Measurements from ENCODE around the gene ZFYVE28.
A peak's percentile ranks its signal among the peaks of the same experiment; 100 is the strongest.
"Not testable (repeated sequence)": the region's sequence is repeated elsewhere in the genome, so short reads cannot be mapped to it uniquely, and the experiment has no call there.

Gene ZFYVE28

DNA sequence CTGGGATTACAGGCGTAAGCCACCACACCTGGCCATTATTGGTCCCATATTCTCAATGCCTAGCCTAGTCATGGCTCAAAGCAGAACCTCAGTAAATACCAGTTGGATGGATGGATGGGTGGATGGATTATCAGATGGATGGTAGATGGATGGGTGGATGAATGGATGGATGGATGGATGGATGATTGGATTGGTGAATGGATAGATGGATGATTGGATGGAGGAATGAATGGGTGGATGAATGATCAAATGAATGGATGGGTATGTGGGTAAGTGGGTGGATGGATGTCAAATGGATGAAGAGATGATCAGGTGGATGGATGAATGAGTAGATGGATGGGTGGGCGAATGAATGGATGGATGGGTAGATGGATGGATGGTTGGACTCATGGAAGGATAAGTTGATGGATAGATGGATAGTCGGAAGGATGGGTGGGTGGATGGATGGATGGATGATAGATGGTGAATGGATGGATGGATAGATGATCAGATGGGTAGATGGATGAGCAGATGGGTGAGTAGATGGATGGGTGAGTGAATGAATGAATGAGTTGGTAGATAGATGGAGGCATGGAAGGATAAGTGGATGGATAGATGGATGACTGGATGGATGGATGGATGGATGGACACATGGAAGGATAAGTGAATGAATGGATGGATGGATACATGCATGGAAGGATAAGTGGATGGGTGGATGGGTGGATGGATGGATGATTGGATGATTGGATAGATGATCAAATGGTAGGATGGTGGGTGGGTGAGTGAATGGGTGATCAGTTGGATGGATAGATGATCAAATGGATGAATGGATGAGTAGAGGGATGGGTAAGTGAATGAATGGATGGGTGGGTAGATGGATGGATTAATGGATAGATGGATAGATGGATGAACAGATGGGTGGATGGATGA lies 28.5 kb upstream of the ZFYVE28 start:
- no peak for DNase-seq (ENCODE audit: low read depth)

DNA sequence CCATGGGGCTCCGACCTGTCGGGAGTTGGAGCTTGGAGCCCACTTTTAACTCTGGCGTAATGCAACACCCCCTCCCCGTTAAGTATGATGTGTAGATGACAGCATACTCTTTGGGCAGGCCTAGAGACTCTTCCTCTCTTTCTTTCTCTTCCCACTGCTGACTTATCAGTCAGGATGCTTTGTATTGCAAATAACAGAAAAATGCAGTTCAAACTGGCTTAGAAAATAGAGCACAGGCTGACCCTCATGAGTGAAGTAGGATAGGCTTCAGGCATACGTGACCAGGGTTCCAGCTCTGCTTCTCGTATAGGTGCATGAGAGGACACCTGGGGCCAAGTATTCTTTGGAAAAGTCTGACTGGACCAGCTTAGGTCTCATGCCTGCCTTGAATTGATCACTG lies 27.1 kb upstream of the ZFYVE28 start:
- DNase-seq (ENCODE audit: low read depth): no peak

DNA sequence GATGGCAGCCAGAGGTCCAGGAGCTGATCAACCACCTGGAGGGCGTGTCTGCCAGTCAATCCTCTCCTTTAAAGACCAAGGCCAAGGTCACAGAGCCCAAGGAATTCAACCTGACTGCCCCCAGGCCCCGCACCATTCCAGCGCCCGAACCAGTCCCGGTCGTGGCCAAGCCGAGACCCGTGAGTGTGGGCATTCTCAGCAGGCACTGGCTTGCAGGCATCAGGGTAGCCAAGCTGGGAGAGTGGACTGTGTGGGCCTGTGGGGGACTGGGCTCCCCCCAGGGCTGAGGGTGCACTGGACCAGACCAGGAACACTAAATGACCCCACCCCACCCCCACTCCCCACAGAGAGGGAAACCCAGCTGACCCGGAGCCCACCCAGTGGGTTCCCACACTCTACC lies 26.7 kb upstream of the ZFYVE28 start:
- no peak for DNase-seq (ENCODE audit: low read depth)

DNA sequence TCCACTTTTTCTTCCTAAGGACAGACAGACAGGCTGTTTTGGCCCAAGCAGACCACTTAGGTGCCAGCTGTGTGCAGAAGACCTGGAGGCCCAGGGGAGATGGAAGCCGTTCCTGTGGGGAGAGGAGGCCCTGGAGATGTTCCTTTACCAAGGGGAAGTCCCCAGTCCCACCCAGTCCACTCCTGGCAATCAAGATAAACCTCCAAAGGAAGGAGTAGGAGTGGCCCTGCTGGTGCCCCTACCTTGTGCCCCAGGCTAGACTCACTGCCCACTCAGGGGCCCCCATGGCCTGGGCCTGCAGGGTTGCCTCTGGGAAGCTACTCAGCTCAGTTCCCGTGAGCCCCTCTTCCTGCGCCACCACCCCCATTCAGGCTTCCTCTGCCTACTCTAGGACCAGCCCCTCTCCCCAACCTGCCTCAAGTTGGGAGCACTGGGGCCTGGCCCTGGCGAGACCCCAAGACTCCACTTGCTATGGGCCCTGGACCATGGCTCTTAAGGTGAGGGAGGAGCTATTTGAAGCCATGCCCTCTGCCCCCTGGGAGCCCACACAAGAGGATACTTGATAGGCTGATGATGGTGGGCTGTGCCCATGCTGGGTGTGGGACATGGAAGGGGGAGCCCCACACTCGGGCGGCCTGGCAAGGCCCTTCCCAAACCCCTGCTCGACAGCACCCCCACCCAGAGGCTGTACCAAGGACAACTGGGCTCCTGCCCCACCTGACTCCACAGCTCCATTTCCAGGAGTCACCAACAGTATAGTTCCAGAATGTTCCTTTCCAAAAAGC lies 25.7 kb upstream of the ZFYVE28 start:
- no peak for DNase-seq (ENCODE audit: low read depth)

DNA sequence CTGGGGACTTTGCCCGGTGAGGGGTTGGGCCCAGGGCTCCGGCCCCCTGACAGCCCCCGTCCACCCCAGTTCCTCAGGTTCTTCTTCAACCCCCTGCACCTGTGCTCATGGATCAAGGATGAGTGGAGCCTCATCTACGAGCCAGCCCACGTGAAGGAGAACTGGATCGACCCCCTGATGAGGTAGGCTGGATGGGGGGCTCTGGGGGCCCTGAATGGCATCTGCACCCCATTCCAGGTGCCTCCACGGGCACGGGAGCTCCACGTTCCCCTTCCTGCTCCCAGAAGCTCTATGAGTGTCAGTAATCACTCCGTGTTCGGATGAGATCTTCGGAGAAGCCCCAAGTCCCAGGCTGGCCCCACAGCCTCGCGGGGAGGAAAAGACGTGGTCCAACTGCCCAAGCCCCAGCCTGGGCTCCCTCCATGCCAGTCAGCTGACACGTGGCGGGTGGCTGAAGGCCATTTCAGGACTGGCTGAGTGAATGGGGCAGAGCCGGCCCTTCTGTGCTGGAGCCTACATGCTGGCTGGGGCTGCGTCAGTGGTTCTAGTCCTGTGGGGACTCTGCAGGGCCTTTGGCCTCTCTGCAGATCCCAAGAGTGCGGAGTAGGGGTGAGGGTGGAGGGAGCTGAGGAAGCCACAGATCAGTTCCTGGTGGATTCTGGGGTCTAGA lies 24.8 kb upstream of the ZFYVE28 start:
- no peak for DNase-seq (ENCODE audit: low read depth)

DNA sequence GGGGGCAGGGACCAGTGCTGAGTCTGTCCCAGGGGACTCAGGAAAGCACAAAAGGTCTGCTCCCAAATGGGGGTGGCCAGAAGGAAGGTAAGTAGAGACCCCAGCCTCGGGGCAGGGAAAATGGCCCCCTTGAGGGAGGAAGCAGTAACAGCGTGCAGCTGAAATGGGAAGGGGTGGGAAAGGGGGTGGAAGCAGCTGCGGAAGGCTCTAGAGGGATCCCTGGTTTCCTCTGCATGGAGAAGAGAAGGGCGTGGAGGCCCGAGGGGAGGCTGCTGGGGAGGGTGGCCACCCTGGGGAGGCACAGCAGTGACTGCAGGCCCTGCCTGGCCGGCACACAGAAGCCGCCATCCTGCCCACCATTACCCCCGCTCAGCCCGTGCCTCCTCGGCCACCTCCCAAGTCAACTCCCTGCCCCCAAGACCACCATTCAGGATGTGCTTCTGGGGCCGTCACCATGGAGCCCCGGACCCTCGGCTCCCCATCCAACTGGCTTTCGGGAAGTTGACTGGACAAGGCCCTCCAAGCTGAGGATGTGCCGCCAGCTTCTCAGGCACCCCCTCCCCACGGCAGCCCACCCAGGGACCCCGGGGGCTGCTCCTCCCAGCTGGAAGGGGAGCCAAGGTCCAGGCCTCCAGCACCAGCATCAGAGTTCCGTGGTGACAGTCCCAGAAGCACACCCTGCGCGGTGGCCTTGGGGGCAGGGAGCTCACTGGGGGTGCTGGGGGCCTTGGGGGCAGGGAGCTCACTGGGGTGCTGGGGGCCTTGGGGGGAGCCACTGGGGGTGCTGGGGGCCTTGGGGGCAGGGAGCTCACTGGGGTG lies 23.9 kb upstream of the ZFYVE28 start:
- DNase-seq (ENCODE audit: low read depth): no peak

DNA sequence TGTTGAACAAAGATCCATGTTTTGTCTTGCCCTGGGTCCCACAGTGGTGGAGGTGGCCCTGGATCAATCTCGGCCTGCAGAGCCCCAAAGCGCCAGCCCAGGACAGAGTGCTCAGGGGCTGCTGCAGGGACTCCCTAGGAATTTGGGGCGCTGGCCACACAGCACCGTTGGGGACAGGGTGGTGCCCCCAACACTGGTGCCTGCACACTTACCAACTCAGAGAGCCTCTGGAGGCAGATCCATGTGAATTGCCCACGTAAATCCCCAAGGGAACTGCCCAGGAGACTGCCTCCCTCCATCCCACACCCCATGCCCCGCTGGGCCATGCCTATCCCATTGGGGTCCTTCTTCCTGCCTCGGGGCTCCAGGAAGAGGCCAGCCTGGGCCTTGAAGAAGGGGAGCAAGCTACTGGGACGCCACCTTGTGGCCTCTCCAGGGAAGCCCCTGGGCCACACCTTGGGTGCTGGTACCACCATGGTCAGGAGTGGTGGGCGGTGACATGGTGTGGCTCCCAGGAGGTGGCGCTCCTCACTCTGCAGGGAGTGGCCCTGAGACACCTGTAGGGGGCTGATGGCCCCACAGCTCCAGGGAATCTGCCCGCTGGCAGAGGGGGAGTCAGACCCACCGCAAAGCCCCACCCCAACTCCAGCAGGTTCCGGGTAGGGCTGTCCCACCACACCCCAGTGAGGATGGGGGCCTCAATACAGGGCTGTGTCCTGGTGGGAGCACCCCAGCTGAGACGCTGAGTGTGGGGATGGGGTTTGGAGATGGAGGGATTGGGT lies 23.1 kb upstream of the ZFYVE28 start:
- peak; percentile 58 for DNase-seq (ENCODE audit: low read depth)

DNA sequence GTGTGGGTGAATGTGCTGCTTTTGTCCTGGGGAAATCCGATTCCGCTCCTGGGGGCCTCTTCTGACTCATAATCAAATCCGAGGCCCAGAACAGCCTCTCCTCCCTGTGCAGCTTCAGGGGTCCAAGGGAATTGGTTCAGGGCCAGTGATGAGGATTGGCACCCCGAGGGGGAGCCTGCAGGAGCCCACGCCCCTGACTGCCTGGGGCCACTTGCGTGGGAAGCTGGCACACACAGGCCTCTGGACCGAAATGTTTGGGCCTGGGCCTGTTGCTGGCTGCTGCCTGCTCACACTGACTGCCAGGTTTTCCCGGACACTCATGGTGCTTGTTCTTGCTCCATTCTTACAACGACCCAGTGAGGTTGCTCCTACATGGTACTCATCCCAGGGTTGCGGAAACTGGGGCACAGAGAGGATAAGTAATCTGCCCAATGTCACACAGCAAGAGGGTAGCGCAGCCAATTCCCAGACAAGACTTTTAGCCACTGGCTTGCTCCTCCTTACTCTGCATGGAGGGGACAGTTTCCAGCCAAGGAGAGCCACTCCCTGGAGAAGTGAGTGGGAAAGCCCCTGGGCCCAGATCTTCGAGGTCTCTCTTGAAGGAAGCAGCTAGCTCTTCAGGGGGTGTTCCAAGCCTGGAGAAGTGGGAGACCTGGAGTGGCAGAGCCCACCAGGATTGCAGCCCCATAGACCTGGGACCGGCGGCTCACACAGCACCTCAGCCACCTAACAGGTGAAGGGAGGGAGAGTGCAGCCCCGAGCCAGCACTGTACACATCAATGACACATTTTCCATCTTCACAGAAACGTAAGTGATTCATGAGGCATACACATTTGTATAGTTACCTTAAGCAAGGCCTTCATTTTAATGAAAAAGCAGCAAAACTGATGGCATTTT lies 20.6 kb upstream of the ZFYVE28 start:
- no peak for DNase-seq (ENCODE audit: low read depth)

DNA sequence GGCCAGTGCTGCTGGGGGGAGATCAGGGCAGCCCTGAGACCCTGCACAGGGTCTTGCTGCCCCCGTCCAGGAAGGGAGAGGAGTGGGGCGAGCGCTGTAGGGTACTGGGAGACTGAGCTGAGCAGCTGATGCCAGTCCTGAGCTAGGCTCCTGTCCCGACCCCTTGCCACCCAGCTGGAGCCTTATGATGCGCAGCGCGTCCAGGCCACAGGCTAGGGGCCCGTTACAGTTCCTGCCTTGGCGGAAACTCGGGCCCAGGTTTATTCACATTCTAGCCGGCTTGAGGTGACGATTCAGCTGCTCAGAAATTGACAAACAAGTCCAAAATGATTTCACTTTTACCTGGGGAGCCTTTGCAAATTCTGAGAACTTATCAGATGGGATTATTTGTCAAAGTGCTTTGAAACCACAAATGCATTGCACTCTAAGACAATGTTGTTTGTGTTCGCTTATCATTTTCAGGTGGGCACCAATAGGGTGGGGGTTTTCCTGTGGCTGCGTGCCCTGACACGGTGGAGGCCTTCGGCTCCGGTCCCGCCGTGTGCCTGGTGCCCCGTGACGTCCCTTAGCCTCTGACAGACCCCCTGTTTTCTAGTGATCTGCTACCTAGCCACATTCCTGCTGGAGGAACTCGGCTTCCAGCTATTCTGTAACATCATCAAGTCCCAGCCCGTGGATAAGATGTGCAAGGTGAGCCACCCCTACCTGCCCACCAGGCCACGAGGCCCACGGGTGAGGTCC lies 19.2 kb upstream of the ZFYVE28 start:
- DNase-seq (ENCODE audit: low read depth): no peak

DNA sequence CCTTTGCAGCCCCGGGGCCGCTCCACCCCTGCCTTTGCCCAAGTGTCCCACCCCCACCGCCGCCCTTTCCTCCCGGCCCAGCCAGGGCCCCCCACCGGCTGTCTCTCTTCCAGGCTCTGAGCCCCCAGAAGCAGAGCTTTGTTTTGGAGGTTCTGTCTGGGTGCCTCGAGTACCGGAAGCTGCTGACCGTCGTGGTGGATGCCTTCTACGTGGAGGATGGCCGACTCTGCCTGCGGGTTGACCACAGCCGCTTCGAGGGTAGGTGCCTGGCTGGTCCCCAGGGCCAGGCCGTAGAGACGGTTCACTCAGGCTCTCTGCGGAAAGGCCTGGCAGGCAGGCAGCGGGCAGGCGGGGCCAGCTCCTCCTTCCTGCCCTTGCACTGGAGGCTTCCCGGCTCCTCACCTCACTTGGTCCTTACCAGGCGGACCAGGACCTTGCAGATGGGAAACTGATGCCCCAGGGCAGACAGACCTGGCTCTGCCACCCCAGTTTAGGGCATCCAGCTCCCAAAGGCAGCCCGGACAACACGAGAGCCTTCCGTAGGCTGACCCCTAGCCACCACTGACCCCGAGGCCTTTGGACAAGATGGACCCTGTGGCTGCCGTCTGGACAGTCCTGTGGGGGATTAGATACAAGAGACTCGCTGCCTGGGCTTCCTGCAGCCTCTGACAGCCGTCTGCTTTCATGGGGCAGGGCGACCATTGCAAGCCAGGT lies 18.5 kb upstream of the ZFYVE28 start:
- no peak for DNase-seq (ENCODE audit: low read depth)

DNA sequence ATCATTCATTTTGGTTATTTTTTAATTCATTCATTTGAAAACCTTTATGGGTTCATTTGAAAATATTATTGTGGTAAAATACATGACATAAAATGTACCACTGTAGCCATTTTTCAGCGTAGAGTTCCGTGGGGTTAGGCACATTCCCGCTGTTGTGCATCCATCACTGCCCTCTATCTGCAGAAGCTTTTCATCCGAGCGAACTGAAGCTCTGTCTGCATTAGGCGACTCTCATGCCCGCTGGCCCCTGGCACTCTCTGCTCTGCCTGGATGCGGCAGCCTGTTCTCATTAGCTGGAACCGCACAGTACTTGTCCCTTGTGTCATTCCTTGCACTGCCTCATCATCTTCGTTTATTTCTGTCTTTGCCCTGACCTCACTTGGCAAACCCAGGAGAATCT lies 17.9 kb upstream of the ZFYVE28 start:
- no peak for DNase-seq (ENCODE audit: low read depth)

DNA sequence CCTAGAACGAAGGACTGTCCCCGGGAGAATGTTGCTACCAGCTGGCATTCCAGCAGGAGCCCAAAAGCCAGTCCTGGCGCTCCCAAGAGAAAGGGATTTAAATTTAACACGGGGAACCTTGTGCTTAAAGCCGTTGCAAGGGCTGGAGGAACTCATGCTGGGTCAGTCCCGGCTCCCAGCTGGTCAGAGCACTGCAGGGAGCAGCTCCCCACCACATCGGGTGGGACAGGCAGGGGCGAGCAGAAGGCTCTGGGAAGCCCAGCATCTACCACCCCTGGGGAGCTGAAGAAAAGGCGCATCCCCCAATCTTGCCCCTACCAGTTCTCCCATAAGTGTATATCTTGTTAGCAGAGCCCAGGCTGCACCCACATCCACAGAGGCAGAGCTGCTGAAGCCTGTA lies 16.0 kb upstream of the ZFYVE28 start:
- no peak for DNase-seq (ENCODE audit: low read depth)

DNA sequence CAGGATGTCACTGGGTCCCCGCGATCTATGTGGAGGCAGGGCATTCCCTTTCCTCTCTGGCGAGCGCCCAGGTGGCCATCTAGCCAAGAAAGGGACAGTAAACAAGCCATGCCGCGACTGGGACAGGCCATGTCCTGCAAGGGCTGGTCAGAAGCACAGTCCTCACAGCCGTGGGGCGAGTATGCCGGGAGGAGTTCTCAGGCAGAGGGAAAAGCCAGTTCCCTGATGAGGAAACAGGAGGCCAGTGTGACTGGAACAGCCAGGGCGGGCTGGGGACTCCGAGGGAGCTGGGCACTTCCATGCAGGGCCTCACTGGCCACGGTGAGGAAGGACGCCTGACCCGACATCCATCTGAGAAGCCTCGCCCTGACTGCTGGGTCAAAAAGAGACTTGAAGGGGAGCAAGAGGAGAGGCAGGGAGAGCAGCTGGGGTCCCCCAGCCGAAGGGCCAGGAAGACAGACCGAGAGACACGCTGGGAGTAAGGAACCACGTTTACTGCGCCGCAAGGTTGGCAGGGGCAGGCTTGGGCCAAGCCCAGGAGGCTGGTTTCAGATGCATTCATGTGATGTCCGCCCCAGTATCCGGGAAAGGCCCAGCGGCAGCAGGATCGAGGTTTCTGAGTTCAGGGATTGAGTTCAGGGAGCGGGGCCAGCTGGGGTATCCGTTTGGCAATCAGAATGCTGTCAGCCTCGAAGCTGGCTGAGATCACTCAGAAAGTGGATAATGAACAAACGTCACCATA lies 15.3 kb upstream of the ZFYVE28 start:
- DNase-seq (ENCODE audit: low read depth): no peak

DNA sequence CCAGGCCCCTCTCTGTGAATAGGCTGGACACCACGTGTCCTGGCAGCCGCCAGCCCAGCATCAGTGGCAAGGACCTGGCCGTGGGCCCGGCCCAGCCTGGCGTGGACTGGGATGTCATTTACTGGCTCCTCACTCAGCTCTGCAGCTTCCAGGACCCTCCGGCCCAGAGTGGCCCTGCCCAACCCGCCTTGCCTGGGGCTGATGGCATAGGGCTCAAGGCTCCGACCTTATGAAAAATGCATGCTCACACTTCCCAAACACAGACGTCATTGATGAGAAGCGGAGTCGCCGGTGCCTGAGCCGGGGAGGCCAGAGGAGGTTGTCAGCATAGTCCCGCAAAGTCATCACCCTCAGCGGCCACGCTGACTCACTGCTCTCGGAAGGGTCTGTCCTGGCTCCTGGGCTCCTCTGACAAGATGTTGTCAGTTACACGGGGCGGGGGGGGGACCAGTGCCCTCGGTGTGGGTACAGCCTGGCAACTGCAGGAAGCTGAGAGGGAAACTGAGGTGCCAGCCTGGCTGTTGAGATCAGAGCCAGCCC lies 14.6 kb upstream of the ZFYVE28 start:
- DNase-seq (ENCODE audit: low read depth): no peak

DNA sequence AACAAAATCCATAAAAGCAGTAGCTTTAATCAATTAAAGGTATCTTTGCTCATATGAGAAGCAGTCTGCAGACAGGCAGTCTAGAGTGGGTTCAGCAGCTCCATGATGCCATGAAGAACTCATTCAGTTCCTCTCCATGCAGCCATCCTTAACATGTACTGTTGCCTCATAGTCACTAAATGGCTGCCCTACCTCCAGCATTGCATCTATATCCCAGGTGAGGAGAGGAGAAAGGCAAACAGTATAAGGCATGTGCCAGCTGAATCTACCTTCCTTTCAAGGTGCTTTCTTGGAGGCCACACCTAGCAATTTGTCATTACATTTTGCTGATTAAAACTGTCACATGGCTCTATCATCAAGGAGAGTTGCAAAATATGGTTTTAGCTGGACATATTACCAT lies 13.6 kb upstream of the ZFYVE28 start:
- no peak for DNase-seq (ENCODE audit: low read depth)

DNA sequence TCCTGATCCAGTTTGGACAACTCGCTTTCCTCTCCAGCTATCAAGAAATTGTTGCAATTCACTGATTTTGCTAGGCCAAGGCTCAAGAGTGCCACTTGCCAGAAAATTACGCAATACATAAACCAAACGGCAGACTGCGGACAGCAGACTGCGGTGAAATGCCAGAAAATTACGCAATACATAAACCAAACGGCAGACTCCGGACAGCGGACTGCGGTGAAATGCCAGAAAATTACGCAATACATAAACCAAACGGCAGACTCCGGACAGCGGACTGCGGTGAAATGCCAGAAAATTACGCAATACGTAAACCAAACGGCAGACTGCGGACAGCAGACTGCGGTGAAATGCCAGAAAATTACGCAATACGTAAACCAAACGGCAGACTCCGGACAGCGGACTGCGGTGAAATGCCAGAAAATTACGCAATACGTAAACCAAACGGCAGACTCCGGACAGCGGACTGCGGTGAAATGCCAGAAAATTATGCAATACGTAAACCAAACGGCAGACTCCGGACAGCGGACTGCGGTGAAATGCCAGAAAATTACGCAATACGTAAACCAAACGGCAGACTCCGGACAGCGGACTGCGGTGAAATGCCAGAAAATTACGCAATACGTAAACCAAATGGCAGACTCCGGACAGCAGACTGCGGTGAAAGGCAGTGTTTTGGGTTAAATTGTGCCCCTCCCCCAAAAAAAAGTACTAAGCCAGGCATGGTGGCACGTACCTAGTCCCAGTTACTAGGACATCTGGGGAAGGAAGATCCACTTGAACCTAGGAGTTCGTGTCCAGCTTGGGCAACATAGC lies 11.7 kb upstream of the ZFYVE28 start:
- not testable (repeated sequence) for DNase-seq (ENCODE audit: low read depth)

Measured in activated T-helper 9 cell treated with anti-CD3 and anti-CD28 coated beads, Interleukin-2, amount 50 U/mL, for 16 hours (primary cell).